Nephron progenitor cell (in vitro differentiated cells): Measurements from ENCODE around the gene MPP4.

Source experiments
- DNase-seq: peaks from one replicate; pipeline ENCODE4 v3.0.0; 2021
- H3K27ac Mint-ChIP-seq: 2 replicates; pipeline ENCODE4 v1.8.0; 2021; ENCODE audit warnings: mild to moderate bottlenecking, moderate library complexity, mixed read lengths
- H3K27me3 Mint-ChIP-seq: 2 replicates; pipeline ENCODE4 v1.8.0; 2021; ENCODE audit warnings: mild to moderate bottlenecking, low read depth, mixed read lengths; ENCODE audit not compliant: poor library complexity
- H3K36me3 Mint-ChIP-seq: 2 replicates; pipeline ENCODE4 v1.8.0; 2021; ENCODE audit warnings: low read depth, mixed read lengths
- H3K4me1 Mint-ChIP-seq: 2 replicates; pipeline ENCODE4 v1.8.0; 2021; ENCODE audit warnings: mixed read lengths
- H3K4me3 Mint-ChIP-seq: 2 replicates; pipeline ENCODE4 v1.8.0; 2021; ENCODE audit warnings: mild to moderate bottlenecking, moderate library complexity, mixed read lengths
- H3K9me3 Mint-ChIP-seq: 2 replicates; pipeline ENCODE4 v1.8.0; 2021; ENCODE audit warnings: mild to moderate bottlenecking, moderate library complexity, mixed read lengths
- TF ChIP-seq, protein P1 (sequence below): fragments of 200-600 bp; sonication (generic); IDR thresholded peaks from 2 replicates; pipeline ENCODE4 v1.5.0; 2021; ENCODE audit warnings: antibody characterized with exemption

MPP4 gene

DNA sequence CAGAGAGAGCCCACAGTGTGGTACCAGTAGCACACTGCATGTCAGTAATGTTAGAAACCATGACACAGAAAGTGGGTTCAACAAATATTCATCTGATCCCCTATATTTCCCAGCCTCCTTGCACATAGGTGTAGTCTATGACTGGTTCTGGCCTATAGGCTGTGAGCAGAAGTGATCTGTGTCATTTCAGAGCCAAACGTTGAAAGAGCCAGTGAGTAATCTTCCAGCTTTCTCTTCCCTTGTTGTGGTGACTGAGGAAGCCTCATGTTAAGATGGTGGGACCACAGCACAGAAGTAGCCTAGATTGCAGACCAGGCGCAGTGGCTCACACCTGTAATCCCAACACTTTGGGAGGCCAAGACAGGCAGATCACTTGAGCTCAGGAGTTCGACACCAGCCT lies 59.2 kb downstream of the MPP4 start:
- DNase-seq: no peak

DNA sequence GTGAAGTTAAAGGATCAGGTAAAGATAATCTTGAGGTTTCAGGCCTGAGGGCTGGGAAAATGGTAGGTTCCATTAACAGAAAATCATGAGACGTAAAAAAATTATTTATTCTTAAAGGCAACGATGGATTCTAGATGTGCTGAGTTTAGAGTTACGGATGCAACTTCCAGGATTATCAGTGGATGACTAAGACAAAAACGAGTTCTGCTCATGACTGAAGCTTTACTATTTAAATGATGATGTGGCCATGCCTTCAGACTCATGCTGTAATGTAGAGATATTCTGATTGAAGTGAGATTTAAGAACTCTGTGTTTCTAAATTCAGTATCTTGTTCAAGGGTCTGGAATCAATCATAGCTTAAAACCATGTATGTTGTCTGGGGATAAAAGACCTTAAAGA lies 60.1 kb downstream of the MPP4 start:
- H3K27me3 Mint-ChIP-seq: no peaks in the 10 kb centered on the region
- H3K9me3 Mint-ChIP-seq: no peaks in the 10 kb centered on the region
- DNase-seq: no peak
- H3K4me3 Mint-ChIP-seq: no peak overlapping the region
- TF ChIP-seq, protein P1, sequence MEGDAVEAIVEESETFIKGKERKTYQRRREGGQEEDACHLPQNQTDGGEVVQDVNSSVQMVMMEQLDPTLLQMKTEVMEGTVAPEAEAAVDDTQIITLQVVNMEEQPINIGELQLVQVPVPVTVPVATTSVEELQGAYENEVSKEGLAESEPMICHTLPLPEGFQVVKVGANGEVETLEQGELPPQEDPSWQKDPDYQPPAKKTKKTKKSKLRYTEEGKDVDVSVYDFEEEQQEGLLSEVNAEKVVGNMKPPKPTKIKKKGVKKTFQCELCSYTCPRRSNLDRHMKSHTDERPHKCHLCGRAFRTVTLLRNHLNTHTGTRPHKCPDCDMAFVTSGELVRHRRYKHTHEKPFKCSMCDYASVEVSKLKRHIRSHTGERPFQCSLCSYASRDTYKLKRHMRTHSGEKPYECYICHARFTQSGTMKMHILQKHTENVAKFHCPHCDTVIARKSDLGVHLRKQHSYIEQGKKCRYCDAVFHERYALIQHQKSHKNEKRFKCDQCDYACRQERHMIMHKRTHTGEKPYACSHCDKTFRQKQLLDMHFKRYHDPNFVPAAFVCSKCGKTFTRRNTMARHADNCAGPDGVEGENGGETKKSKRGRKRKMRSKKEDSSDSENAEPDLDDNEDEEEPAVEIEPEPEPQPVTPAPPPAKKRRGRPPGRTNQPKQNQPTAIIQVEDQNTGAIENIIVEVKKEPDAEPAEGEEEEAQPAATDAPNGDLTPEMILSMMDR: no peak
- H3K27ac Mint-ChIP-seq: no peak overlapping the region
- H3K36me3 Mint-ChIP-seq: peaks cover 43% of the 10 kb centered on the region
- H3K4me1 Mint-ChIP-seq: peaks cover 21% of the 10 kb centered on the region

More for the DNA sequence above, 59.2 kb downstream of the MPP4 start:
- H3K9me3 Mint-ChIP-seq: no peaks in the 10 kb centered on the region
- peaks cover 29% of the 10 kb centered on the region for H3K4me1 Mint-ChIP-seq
- no peaks in the 10 kb centered on the region for H3K27me3 Mint-ChIP-seq
- H3K27ac Mint-ChIP-seq: peak overlapping the region; percentile 24
- no peak overlapping the region for H3K4me3 Mint-ChIP-seq
- H3K36me3 Mint-ChIP-seq: peaks cover 38% of the 10 kb centered on the region
- TF ChIP-seq, protein P1: no peak

DNA sequence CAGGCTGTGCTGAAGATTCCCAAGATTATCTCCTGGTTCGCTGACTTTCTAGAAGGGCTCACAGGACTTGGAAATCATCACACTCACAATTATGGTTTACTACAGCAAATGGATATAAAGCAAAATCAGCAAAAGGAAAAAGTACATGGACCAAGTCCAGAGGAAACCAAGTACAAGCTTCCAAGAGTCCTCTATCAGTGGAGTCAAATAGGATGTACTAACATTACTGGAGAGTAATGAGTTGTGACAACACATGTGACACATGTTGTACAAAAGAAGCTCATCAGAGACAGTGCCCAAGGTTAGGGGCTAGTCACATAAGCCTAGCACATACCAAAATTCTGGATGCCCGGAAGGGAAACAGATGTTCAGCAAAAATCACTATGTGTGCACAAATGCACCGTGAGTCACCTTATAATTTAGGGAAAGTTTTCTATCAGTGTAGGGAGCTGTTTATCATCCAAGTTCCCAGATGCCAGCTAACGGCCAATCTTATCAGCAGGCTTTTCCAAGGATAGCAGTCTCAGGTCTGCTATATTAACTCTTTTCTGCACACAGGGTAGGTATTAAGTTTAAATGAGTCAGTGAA lies 64.7 kb downstream of the MPP4 start:
- no peaks in the 10 kb centered on the region for H3K9me3 Mint-ChIP-seq
- H3K4me3 Mint-ChIP-seq: no peak overlapping the region
- TF ChIP-seq, protein P1: no peak
- H3K27ac Mint-ChIP-seq: no peak overlapping the region
- no peaks in the 10 kb centered on the region for H3K4me1 Mint-ChIP-seq
- H3K36me3 Mint-ChIP-seq: peaks cover 71% of the 10 kb centered on the region
- no peak for DNase-seq
- no peaks in the 10 kb centered on the region for H3K27me3 Mint-ChIP-seq

DNA sequence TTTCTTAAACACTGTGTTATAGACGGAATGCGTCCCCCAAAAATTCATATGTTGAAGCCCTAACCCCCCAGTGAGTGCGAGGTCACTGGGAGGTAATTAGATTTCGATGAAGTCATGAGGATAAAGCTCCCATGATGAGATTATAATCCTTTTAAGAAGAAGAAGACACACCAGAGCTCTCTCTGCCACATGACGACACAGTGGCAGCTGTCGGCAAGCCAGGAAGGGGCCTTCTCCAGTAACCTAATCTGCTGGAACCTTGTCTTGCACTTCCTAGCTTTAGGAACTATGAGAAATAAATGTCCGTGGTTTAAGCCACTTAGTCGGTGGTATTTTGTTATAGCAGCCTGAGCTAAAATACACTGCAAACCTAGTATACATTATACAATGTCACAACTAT lies 67.4 kb downstream of the MPP4 start:
- H3K27ac Mint-ChIP-seq: no peak overlapping the region
- no peak overlapping the region for H3K4me3 Mint-ChIP-seq

DNA sequence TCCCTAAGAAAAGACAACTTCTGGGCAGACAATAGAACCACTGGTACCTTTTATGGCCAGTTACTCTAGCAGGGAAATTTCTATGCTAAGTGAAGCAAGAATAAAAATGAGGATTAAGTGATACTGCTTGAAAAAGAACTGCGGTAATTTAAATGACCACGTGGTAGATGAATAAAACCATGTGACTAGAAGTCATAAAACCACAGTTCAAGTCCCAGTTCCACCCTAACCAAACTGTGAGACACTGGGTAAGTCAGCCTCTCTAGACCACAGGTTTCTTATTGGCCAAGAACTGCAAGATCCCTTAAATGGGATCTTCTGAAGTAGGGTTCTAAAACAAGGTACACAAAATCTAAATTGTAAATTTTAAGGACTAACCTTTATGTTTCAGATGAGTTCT lies 67.9 kb downstream of the MPP4 start:
- H3K4me3 Mint-ChIP-seq: no peak overlapping the region
- no peaks in the 10 kb centered on the region for H3K4me1 Mint-ChIP-seq
- H3K36me3 Mint-ChIP-seq: peaks cover 76% of the 10 kb centered on the region
- H3K27me3 Mint-ChIP-seq: no peaks in the 10 kb centered on the region
- TF ChIP-seq, protein P1: no peak
- no peak for DNase-seq
- no peak overlapping the region for H3K27ac Mint-ChIP-seq
- H3K9me3 Mint-ChIP-seq: no peaks in the 10 kb centered on the region

More for the DNA sequence above, 67.4 kb downstream of the MPP4 start:
- TF ChIP-seq, protein P1: no peak
- H3K36me3 Mint-ChIP-seq: peaks cover 72% of the 10 kb centered on the region
- no peak for DNase-seq
- no peaks in the 10 kb centered on the region for H3K9me3 Mint-ChIP-seq
- no peaks in the 10 kb centered on the region for H3K4me1 Mint-ChIP-seq
- H3K27me3 Mint-ChIP-seq: no peaks in the 10 kb centered on the region

DNA sequence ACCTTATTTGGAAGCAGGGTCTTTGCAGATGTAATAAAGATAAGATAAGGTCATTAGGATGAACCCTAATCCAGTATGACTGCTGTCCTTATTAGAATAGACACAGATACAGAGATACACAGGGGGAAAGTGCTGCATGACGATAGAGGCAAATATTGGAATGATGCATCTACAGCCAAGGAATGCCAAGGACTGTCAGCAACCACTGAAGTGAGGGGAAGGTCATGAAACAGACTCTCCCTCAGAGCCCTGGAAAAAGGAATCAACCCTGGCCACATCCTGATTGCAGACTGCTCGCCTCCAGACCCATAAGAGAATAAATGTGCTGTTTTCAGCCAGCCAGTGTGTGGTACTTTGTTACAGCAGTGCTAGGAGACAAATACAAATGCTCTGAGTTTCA lies 69.9 kb downstream of the MPP4 start:
- Mint-ChIP-seq H3K36me3 (peaks cover 71% of the 10 kb centered on the region), H3K27me3 (no peaks in the 10 kb centered on the region), H3K4me3 (no peak overlapping the region), H3K27ac (peak overlapping the region; percentile 75), H3K4me1 (no peaks in the 10 kb centered on the region), H3K9me3 (no peaks in the 10 kb centered on the region)
- TF ChIP-seq, protein P1: no peak
- DNase-seq: no peak
